Gastroesophageal sphincter (tissue), 4 donors: ENCODE data around the gene ILF3. TPM values are rescaled to one million over a fixed set of nuclear protein-coding genes. Genes with fewer than 3 reads are reported as not detected.

ENCODE experiments used
- ATAC-seq: fragments of 150-250 bp; one replicate; pipeline ENCODE4 v1.9.1; 2016; ENCODE audit warnings: mild to moderate bottlenecking, moderate library complexity
- H3K27ac ChIP-seq, 4 donors: fragments of 200-600 bp; sonication (generic) in 3 of 4; 1 replicate in 3 of 4; 2 replicates in 1 of 4; pipeline ENCODE4 v1.5.1; 2016 to 2019
- H3K27me3 ChIP-seq: fragments of 200-600 bp; sonication (generic); one replicate; pipeline ENCODE4 v1.5.1; 2019
- H3K36me3 ChIP-seq, 2 donors: fragments of 200-600 bp; sonication (generic); one replicate each; pipeline ENCODE4 v1.5.1; 2019; ENCODE audit warnings: control low read depth in 1 of 2
- H3K4me1 ChIP-seq, 3 donors: fragments of 200-600 bp; sonication (generic); 1 replicate in 2 of 3; 2 replicates in 1 of 3; pipeline ENCODE4 v1.5.1; 2016 to 2019; ENCODE audit warnings: control low read depth in 2 of 3
- H3K4me3 ChIP-seq, 2 donors: fragments of 200-600 bp; sonication (generic); one replicate each; pipeline ENCODE4 v1.5.1; 2019; ENCODE audit warnings: mild to moderate bottlenecking in 1 of 2, moderate library complexity in 1 of 2
- H3K9me3 ChIP-seq, 3 donors: fragments of 200-600 bp; sonication (generic); one replicate each; pipeline ENCODE4 v1.5.1; 2017 to 2019; ENCODE audit warnings: control low read depth in 2 of 3
- EP300 ChIP-seq: sonication (generic); formaldehyde crosslinking; IDR thresholded peaks from one replicate; pipeline ENCODE4 v1.6.1; 2017; ENCODE audit warnings: antibody characterized with exemption, mild to moderate bottlenecking
- POLR2A ChIP-seq, 2 donors: fragments of 450-650 bp; IDR thresholded peaks; one replicate each; pipeline ENCODE4 v1.6.1; 2017; ENCODE audit warnings: antibody characterized with exemption in 2 of 2, mild to moderate bottlenecking in 2 of 2, moderate library complexity in 1 of 2
- POLR2AphosphoS5 ChIP-seq: sonication (generic); formaldehyde crosslinking; IDR thresholded peaks from one replicate; pipeline ENCODE4 v1.6.1; 2017; ENCODE audit warnings: antibody characterized with exemption
- WGBS, 2 donors: methylation state at CpG; one replicate each; pipeline ENCODE4 v1.1.5; 2018; ENCODE audit warnings: low coverage in 1 of 2; 5-methylcytosine and 5-hydroxymethylcytosine counted together
- total RNA-seq, 4 donors: library from RNA; depleted of rRNA; stranded (reverse); fragments of >200 nt; gene quantifications; one replicate each; pipeline ENCODE4 v1.1.0, GENCODE V29; 2016
- TF ChIP-seq, protein P1 (sequence below), 4 experiments: fragments of 200-600 bp in 2 of 4; fragments of 450-650 bp in 2 of 4; sonication (generic) in 1 of 4; IDR thresholded peaks; one replicate each; pipeline ENCODE4 v1.5.1; 2017 to 2019; ENCODE audit warnings: antibody characterized with exemption in 4 of 4, mild to moderate bottlenecking in 2 of 4, moderate library complexity in 2 of 4

ILF3 gene
- total RNA-seq, 4 donors from 2014 or later: 67.2 to 128 (median 120) TPM

DNA sequence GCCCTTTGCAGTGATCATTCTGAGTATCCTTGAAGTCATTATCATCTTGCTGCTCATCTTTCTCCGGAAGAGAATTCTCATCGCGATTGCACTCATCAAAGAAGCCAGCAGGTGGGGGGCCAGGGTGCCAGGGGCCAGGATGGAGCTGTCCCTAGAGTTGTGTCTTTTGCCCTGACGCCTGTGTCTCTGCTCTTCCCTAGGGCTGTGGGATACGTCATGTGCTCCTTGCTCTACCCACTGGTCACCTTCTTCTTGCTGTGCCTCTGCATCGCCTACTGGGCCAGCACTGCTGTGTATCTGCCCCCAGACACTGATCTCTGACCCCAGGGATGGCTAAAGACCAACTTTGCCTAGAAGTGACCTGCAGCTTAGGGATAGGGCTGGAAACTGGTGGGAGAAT lies 19.2 kb upstream of the ILF3 start:
- no peak overlapping the region for H3K27ac ChIP-seq
- H3K36me3 ChIP-seq: peaks cover 0 to 100% of the 10 kb centered on the region in 2 donors
- no peaks in the 10 kb centered on the region for H3K9me3 ChIP-seq
- WGBS, 2 donors: 100% methylated on average over 1 of the region's 6 CpGs; no CpG with 5 or more reads in 1 of the 2 donors
- H3K27me3 ChIP-seq: no peaks in the 10 kb centered on the region
- no peak overlapping the region for H3K4me3 ChIP-seq
- TF ChIP-seq, protein P1, sequence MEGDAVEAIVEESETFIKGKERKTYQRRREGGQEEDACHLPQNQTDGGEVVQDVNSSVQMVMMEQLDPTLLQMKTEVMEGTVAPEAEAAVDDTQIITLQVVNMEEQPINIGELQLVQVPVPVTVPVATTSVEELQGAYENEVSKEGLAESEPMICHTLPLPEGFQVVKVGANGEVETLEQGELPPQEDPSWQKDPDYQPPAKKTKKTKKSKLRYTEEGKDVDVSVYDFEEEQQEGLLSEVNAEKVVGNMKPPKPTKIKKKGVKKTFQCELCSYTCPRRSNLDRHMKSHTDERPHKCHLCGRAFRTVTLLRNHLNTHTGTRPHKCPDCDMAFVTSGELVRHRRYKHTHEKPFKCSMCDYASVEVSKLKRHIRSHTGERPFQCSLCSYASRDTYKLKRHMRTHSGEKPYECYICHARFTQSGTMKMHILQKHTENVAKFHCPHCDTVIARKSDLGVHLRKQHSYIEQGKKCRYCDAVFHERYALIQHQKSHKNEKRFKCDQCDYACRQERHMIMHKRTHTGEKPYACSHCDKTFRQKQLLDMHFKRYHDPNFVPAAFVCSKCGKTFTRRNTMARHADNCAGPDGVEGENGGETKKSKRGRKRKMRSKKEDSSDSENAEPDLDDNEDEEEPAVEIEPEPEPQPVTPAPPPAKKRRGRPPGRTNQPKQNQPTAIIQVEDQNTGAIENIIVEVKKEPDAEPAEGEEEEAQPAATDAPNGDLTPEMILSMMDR (IDR thresholded peaks at IDR 0.05): no peak
- TF ChIP-seq POLR2AphosphoS5 (no peak), POLR2A (IDR thresholded peaks at IDR 0.05) (no peak), EP300 (no peak)
- H3K4me1 ChIP-seq: no peaks in the 10 kb centered on the region
- ATAC-seq: no peak

DNA sequence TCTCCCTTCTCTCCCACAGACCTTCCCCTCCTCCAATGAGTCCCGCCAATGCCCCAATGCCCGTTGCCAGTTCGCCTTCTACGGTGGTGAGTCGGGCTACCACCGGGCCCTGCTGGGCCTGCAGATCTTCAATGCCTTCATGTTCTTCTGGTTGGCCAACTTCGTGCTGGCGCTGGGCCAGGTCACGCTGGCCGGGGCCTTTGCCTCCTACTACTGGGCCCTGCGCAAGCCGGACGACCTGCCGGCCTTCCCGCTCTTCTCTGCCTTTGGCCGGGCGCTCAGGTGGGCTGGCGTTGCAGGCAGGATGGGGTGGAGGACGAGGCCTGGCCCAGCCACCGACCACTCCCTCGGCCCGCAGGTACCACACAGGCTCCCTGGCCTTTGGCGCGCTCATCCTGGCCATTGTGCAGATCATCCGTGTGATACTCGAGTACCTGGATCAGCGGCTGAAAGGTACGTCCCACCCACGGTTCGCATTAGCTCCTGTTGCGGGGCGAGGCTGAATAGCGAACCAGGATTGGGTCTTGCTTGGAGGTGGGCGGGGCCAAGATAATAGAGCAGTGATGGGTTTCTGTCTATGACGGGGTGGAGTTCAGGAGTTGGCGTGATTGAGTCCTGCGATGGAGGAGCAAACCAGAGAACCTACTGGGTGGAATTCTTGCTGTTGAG lies 17.7 kb upstream of the ILF3 start:
- Histone ChIP-seq H3K27ac (no peak overlapping the region), H3K9me3 (no peaks in the 10 kb centered on the region), H3K36me3 (peaks cover 0 to 100% of the 10 kb centered on the region in 2 donors), H3K27me3 (no peaks in the 10 kb centered on the region), H3K4me3 (no peak overlapping the region), H3K4me1 (no peaks in the 10 kb centered on the region)
- no peak for ATAC-seq
- 90 to 92% methylated on average over 5 to 10 of the region's 37 CpGs for WGBS, 2 donors
- no peak for TF ChIP-seq EP300
- TF ChIP-seq, protein P1 (IDR thresholded peaks at IDR 0.05): no peak
- TF ChIP-seq POLR2AphosphoS5: no peak
- TF ChIP-seq POLR2A (IDR thresholded peaks at IDR 0.05): no peak

- Histone ChIP-seq H3K27me3 (no peaks in the 10 kb centered on the region), H3K36me3 (peaks cover 0 to 100% of the 10 kb centered on the region in 2 donors), H3K4me3 (no peak overlapping the region), H3K9me3 (no peaks in the 10 kb centered on the region), H3K4me1 (peaks cover 0 to 9% (median 0%) of the 10 kb centered on the region in 3 donors), H3K27ac (no peak overlapping the region)
- 40 to 77% methylated on average over 2 to 8 of the region's 8 CpGs for WGBS, 2 donors
- TF ChIP-seq, protein P1 (IDR thresholded peaks at IDR 0.05): no peak
- TF ChIP-seq POLR2AphosphoS5 (no peak), EP300 (no peak), POLR2A (IDR thresholded peaks at IDR 0.05) (no peak)
- ATAC-seq: no peak
Observed at GRCh38 chr19:10637894-10638293, 16.3 kb upstream of the ILF3 start.

DNA sequence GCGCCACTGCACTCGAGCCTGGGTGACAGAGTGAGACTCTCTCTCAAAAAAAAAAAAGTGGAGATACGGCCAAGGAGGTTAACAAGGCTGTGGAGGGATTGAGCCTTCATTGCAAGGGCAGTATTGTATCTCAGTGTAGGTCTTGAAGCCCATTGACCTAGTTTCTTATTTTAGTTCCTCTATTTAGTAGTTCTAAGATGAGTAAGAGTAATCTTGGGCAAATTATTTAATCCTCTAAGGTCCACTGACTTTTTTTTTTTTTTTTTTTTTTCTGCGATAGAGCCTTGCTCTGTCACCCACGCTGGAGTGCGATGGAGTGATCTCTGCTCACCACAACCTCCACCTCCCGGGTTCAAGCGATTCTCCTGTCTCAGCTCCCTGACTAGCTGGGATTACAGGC lies 14.3 kb upstream of the ILF3 start:
- Histone ChIP-seq H3K27me3 (no peaks in the 10 kb centered on the region), H3K27ac (no peak overlapping the region), H3K36me3 (peaks cover 0 to 91% of the 10 kb centered on the region in 2 donors), H3K9me3 (no peaks in the 10 kb centered on the region), H3K4me1 (peaks cover 0 to 28% (median 10%) of the 10 kb centered on the region in 3 donors), H3K4me3 (no peak overlapping the region)
- no peak for TF ChIP-seq POLR2AphosphoS5
- no peak for TF ChIP-seq POLR2A (IDR thresholded peaks at IDR 0.05)
- no peak for TF ChIP-seq EP300
- ATAC-seq: no peak
- 57 to 84% methylated on average over 4 to 6 of the region's 8 CpGs for WGBS, 2 donors

- Histone ChIP-seq H3K27me3 (no peaks in the 10 kb centered on the region), H3K9me3 (no peaks in the 10 kb centered on the region), H3K4me1 (peaks cover 0 to 31% (median 10%) of the 10 kb centered on the region in 3 donors), H3K4me3 (no peak overlapping the region), H3K27ac (no peak overlapping the region), H3K36me3 (peaks cover 0 to 85% of the 10 kb centered on the region in 2 donors)
- ATAC-seq: no peak
- no peak for TF ChIP-seq EP300
- no peak for TF ChIP-seq POLR2AphosphoS5
- TF ChIP-seq, protein P1 (IDR thresholded peaks at IDR 0.05): no peak
- no peak for TF ChIP-seq POLR2A (IDR thresholded peaks at IDR 0.05)
- WGBS, 2 donors: no CpG with 5 or more reads among the region's 2 CpGs
Observed at GRCh38 chr19:10640361-10640760, 13.8 kb upstream of the ILF3 start.
